ENCODE data around the gene FRY.
A peak's percentile ranks its signal among the peaks of the same experiment; 100 is the strongest.

The FRY gene

GRCh38 chr13:32086791-32087441, 55.3 kb downstream of the FRY start:
- DNase-seq (ENCODE audit: low spot score): no peak

- DNase-seq (ENCODE audit: low spot score): peak; percentile 8
These were observed 56.6 kb downstream of the FRY start for GRCh38 chr13:32087955-32088747.

- no peak for DNase-seq (ENCODE audit: low spot score)
These were observed 60.9 kb downstream of the FRY start for GRCh38 chr13:32092496-32092895.

GRCh38 chr13:32093006-32093405, 61.4 kb downstream of the FRY start:
- DNase-seq (ENCODE audit: low spot score): no peak

GRCh38 chr13:32098272-32098671, 66.7 kb downstream of the FRY start:
- no peak for DNase-seq (ENCODE audit: low spot score)

- no peak for DNase-seq (ENCODE audit: low spot score)
These were observed 74.2 kb downstream of the FRY start for GRCh38 chr13:32105653-32106313.

- no peak for DNase-seq (ENCODE audit: low spot score)
These were observed 75.9 kb downstream of the FRY start for GRCh38 chr13:32107474-32107873.

GRCh38 chr13:32107973-32108372, 76.4 kb downstream of the FRY start:
- no peak for DNase-seq (ENCODE audit: low spot score)

GRCh38 chr13:32113532-32113931, 82.0 kb downstream of the FRY start:
- no peak for DNase-seq (ENCODE audit: low spot score)

GRCh38 chr13:32114284-32114950, 82.8 kb downstream of the FRY start:
- DNase-seq (ENCODE audit: low spot score): no peak

GRCh38 chr13:32115066-32115465, 83.5 kb downstream of the FRY start:
- DNase-seq (ENCODE audit: low spot score): no peak

GRCh38 chr13:32116210-32116609, 84.6 kb downstream of the FRY start:
- DNase-seq (ENCODE audit: low spot score): no peak

GRCh38 chr13:32117001-32117400, 85.4 kb downstream of the FRY start:
- no peak for DNase-seq (ENCODE audit: low spot score)

- DNase-seq (ENCODE audit: low spot score): no peak
These were observed 86.1 kb downstream of the FRY start for GRCh38 chr13:32117701-32118100.

- DNase-seq (ENCODE audit: low spot score): no peak
These were observed 89.7 kb downstream of the FRY start for GRCh38 chr13:32121316-32121715.

GRCh38 chr13:32124743-32125142, 93.2 kb downstream of the FRY start:
- DNase-seq (ENCODE audit: low spot score): no peak

- DNase-seq (ENCODE audit: low spot score): no peak
These were observed 93.7 kb downstream of the FRY start for GRCh38 chr13:32125221-32125689.

GRCh38 chr13:32125751-32126150, 94.2 kb downstream of the FRY start:
- DNase-seq (ENCODE audit: low spot score): no peak

GRCh38 chr13:32126278-32126677, 94.7 kb downstream of the FRY start:
- DNase-seq (ENCODE audit: low spot score): no peak

- DNase-seq (ENCODE audit: low spot score): no peak
These were observed 95.2 kb downstream of the FRY start for GRCh38 chr13:32126756-32127155.

- no peak for DNase-seq (ENCODE audit: low spot score)
These were observed 96.1 kb downstream of the FRY start for GRCh38 chr13:32127691-32128090.

GRCh38 chr13:32134241-32135055, 102.9 kb downstream of the FRY start:
- DNase-seq (ENCODE audit: low spot score): no peak
